HFF-Myc (cell line): ENCODE results near the gene DNAJC15.

Experiments
- DNase-seq: peaks from one replicate; pipeline ENCODE4 v3.0.0-alpha.2; 2011; ENCODE audit warnings: low read depth; ENCODE audit errors: extremely low read depth
- H3K4me3 ChIP-seq: replicated peaks from 2 replicates; pipeline ENCODE4 v1.5.1; 2011; ENCODE audit warnings: low read depth, mild to moderate bottlenecking, control low read depth, low read length
- CTCF ChIP-seq: IDR thresholded peaks from 2 replicates; pipeline ENCODE4 v1.5.1; 2012; ENCODE audit warnings: mild to moderate bottlenecking, low read depth, low read length, control low read depth; ENCODE audit errors: missing control alignments

DNAJC15 gene

GRCh38 chr13:43154839-43155238 is 131.5 kb downstream of the DNAJC15 start:
- DNase-seq = no peak

GRCh38 chr13:43156916-43157315 is 133.5 kb downstream of the DNAJC15 start:
- DNase-seq = no peak
- no peak for TF ChIP-seq CTCF
- H3K4me3 ChIP-seq = no peak overlapping the region

More at GRCh38 chr13:43154839-43155238, 131.5 kb downstream of the DNAJC15 start:
- TF ChIP-seq CTCF = no peak
- no peak overlapping the region for H3K4me3 ChIP-seq

- TF ChIP-seq CTCF = no peak
- no peak overlapping the region for H3K4me3 ChIP-seq
- DNase-seq = no peak
Measured at GRCh38 chr13:43157796-43158195, 134.4 kb downstream of the DNAJC15 start.

- TF ChIP-seq CTCF = no peak
- no peak for DNase-seq
- H3K4me3 ChIP-seq = no peak overlapping the region
Measured at GRCh38 chr13:43158516-43158915, 135.1 kb downstream of the DNAJC15 start.

GRCh38 chr13:43159026-43159461 is 135.7 kb downstream of the DNAJC15 start:
- peak; percentile 20 for TF ChIP-seq CTCF
- peak; percentile 50 for DNase-seq
- H3K4me3 ChIP-seq = no peak overlapping the region
